GM19463 (cell line): ENCODE results near the gene AAK1.
"Not testable (repeated sequence)": the region's sequence is repeated elsewhere in the genome, so short reads cannot be mapped to it uniquely, and the experiment has no call there.

Source experiments
- ATAC-seq: cut with Tn5 transposase; IDR thresholded peaks from one replicate; pipeline ENCODE4 v1.9.1; 2021; ENCODE audit warnings: mild to moderate bottlenecking, moderate library complexity; ENCODE audit not compliant: unreplicated experiment

The AAK1 gene

DNA sequence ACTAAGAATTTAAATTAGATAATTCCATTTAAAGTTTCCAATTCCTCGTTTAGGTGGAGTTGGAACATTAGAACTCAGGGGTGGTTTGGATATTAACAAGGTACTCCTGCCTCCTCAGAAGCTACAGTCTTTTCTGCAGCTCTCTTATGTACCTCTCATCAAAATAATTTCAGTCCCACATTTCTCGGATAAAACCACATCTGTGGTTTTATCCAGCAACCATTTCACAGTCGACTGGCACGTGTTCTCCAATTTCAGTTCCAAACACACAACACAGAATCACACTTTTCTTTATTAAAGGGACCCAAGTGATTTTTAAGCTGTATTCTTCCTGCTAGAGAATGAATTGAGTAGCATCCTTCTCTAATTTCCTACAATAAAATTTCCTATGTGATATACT is 183.6 kb downstream of the AAK1 start:
- no peak for ATAC-seq

DNA sequence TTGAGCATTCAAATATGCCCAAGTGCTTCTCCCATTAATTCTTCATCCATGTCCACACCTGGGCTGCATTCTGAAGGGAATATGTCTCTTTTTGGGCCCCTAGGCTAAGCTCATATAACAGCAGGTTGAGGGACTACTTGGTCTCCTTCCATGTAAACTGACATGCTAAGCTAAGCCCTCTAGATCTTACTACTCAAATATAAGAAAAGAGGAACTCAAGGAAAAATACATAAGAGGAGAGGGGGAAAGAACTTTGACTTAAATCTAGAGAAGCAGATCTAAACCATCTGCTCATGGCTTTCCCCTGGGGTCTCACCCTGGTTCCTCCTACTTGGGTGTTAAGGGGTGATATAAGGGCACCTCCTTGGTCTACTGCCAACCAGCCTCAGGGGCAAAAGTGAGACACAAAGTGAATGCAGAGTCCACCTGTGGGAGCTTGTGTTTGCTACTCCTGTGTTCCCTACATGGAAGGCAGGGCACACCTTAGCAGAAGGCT is 186.5 kb downstream of the AAK1 start:
- ATAC-seq, result no peak

DNA sequence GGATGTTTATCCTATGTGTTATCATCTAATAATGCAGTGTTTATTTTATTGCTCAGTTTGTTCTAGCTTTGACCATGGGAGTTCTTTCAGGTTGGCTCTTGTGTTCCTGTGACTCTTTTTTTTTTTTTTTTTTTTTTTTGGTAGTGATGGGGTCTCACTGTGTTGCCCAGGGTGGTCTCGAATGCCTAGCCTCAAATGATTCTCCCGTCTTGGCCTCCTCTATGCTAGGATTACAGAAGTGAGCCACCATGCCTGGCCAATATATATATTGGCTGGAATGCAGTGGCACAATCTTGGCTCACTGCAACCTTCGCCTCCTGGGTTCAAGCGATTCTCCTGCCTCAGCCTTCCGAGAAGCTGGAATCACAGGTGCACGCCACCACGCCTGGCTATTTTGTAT is 187.4 kb downstream of the AAK1 start:
- ATAC-seq, result no peak

DNA sequence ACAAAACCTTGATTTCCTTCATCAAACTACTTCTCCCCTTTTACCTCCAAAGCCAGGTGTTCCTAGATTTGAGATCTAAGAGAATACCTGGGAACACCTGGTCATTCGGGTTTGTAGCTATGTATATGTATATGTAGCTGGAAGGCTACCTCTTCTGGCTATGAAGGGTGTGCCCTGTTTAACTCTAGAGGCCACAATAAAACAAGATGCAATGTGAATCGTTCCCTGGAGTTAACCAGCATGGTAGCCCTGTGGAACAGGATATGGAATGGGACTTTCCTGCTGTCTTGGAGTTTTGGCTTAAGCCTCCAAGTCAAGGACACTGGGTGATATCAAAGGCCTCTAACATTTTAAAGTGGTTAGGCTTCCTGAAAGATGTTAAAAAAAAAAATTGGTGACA is 188.6 kb downstream of the AAK1 start:
- ATAC-seq, result no peak

DNA sequence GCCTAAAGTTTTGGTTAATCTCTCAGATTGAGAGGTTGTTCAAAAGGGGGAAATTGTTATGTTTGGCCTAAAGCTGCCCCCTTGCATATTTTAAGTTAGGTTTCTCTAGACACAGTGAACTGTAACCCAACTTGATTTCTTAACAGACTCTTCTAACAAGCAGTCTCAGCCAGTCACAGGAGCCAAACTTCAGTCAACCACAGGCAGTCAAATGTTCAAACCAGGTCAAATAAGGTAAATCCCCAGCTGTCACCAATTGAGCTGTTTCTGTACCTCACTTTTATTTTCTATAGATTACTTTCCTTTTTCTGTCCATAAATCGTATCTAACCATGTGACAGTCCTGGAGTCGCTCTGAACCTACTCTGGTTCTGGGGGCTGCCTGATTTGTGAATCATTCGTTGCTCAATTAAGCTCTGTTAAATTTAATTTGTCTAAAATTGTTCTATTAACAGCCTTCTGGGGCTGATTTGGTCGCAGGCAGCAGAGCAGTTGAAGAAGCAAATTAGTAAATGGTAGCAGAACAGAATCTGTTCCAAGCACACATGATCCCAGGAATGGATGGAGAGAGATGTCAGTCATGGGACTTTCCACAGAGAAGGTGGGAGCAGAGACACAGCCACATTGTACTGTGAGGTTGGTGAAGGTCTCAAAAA is 189.9 kb downstream of the AAK1 start:
- peak; percentile 91 for ATAC-seq

DNA sequence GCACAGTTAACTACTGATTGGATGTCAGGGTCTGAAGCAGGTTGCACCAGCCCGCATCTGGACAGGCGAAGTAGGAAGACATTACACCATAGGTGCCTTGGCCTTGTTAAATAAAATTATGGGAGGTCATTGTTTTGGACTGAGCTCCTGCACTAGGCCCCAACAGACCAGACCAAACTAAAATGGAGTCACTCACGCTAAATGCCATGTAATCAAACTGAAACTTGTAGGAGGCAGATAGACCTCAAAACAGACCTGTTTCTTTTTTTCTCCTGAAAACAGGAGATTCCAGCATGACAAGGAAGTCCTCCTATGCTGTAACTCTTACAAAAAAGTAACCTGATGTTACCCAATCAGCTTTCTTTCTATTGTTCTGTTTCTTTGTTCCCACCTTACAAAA is 190.9 kb downstream of the AAK1 start:
- ATAC-seq, result no peak

DNA sequence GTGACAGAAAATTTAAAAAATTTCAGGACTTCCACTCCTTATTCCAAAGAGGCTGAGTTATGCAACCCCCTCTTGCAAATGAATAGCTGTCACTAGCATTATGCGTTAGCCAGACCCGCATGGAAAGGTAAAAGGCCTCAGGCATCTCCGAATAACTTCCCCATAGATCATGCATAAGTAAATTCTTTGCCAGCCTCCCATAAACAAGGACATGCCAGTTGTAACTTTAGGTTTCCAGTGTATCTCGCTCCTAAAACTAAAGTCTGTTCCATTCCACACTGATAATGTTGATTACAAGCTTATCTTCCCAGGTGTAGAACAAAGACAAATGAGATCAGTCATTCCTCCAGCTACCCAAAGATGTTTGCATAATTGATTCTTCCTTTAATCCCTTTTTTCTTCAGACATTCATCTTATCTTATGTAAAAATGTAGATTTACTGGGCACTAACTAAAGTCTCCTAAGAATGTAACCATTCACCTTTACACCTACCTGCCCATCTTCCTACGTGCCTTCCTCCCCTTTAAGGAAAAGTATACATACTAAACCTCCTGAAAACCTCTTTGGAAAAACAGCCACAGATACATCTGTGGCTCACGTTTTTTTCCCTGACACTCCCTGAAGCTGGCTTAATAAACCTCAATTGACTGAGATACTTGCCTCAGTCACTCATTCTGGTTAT is 192.7 kb downstream of the AAK1 start:
- no peak for ATAC-seq

DNA sequence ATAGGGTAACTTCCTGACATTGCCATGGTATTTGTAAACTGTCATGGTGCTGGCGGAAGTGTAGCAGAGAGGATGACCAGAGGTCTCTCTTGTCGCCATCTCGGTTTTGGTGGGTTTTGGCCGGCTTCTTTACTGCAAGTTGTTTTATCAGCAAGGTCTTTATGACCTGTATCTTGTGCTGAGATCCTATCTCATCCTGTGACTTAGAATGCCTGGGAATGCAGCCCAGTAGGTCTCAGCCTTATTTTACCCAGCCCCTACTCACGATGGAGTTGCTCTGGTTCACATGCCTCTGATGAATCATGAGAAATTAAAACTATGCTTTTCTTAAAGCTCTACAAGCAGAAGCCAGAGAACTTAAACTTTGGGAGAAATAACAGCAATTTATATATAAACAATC is 193.6 kb downstream of the AAK1 start:
- ATAC-seq, result no peak

DNA sequence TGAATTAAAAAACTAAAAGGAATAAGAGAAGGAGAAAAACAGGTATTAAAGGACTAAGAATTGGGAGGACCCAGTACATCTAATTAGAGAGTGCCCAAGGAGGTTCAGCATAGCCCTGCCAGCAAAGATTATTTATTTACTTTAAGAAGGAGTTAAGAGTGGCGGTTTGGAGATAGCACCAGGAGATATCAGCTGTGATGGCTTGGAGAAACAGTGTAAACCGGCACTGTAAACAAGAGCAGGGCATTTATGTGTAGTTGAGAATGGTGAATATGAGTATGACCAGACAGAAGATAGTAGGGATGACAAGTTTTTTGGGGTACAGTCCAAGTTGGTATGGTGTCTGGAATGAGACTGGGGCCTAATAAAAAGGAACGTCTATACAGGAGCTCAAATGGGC is 199.9 kb downstream of the AAK1 start:
- not testable (repeated sequence) for ATAC-seq

DNA sequence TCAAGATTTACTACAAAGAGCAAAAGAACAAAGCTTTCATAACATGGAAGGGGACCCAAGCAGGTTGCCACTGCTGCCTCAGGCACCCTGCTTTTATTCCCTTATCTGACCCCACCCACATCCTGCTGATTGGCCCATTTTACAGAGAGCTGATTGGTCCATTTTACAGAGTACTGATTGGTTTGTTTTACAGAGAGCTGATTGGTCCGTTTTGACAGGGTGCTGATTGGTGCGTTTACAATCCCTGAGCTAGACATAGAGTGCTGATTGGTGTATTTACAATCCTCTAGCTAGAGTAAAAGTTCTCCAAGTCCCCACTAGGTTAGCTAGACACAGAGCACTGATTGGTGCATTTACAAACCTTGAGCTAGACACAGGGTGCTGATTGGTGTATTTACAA is 204.0 kb downstream of the AAK1 start:
- not testable (repeated sequence) for ATAC-seq

DNA sequence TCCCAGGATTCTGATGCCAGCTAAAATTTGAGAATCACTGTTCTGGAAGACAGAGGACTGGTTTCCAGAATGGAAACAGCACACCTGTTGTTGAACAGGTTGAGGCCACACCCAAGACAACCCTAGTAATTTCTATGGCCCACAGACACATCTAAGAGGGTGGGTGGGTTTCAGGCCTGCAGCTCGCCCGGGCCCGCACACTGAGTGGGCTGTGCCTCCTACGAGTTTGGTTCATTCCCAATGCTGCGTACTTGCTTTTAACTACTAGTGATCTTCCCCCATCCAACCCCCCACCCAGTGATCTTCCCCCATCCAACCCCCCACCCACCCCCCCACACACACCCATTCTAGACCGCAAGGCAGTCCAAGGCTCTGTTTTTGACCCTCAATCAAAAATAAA is 205.0 kb downstream of the AAK1 start:
- no peak for ATAC-seq

DNA sequence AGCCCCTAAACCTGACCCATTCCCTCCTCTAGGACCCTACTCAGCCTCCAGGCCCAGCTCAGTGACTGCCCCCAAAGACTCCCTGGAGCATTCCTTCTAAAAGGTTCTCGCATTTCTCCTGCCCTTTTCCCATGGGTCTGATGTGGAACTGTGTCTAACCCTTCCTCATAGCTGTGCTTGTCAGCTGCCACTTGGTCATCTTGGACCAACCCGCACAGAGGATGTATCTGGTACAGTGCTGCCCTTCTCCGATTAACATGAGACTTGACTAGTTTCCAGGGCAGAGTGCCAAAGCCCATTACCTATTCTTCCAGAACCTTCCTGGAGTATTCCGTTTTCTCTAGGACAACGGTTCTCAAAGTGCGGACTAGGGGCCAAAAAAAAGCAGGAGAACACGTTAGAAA is 205.8 kb downstream of the AAK1 start:
- ATAC-seq, result no peak

DNA sequence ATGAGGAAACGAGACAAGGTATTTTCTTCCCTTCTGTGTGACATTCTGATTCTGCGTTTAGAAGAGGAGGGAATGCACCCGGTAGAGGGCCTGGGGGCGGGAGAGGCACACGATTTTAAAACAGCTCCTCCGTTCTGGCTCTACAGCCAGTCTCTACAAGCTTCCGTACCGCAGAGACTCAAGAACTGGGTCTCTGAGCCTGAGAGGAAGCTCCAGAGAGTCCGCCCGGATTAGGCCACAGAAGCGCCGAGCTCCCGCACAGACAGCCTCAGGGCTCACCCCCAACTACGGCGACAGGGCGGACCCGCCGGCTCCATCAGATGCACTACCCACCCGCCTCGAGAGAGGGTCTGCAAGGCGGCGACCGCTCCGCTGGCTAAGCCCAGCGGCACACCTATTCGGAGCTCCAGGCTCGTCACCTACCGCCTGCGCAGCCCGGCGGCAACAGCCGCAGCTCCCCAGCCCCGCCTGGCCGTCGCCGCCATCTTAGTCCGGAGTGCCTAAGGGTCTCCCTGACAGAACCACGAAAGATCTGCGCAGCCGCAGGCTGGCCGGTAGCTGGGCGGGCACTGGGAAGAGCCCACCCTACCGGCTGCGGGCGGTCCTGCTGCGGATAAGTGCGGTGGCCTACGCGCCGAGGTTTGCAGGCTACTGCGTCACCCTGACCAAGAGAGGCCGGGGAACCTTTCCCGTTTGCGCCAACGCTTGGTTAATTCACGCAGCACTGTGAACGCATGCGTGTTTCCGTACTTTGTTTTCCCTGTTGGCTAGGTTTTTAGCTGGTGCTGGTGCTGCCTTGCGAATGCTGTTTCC is 206.4 kb downstream of the AAK1 start, which contains the start of gene NFU1:
Gene NFU1, minus strand, starts transcription at position 498 of the 813 bp plus-strand sequence. Its CDS starts 13 bp downstream, at position 485.
- peak; percentile 96 for ATAC-seq

DNA sequence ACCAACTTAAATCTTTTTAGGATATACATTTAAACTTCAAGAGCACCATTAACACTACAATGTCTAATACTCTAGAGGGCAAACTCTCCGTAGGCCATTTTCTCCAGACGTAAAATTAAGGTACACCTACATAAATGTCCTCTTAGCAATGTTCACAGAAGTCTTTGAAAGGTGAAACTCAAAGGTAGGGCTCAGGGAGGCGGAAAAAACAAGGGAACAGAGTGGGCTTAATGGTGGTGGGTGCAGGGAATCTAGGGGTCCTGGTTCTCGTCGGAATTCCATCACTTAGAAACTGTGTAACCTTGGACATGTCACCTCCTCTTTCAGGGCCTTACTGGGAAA is 207.0 kb downstream of the AAK1 start:
- ATAC-seq, result peak; percentile 0

DNA sequence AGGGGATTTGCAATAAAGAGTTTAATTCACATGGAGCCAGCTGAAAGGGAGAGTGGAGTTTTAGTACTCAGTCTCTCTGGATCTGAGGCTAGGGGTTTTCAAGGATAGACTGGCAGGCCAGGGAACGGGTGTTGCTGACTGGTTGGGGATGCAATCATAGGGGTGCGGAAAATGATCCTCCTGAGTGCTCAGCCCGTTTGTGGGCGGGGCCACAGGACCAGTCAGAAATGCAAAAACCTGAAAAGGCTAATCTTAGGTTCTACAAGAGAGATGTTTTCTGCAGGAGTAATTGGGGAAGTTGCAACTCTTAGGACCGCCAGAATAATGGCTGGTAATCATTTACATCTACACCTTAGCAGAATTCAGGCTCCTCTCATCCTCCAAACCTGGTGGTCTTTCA is 208.8 kb downstream of the AAK1 start:
- no peak for ATAC-seq

DNA sequence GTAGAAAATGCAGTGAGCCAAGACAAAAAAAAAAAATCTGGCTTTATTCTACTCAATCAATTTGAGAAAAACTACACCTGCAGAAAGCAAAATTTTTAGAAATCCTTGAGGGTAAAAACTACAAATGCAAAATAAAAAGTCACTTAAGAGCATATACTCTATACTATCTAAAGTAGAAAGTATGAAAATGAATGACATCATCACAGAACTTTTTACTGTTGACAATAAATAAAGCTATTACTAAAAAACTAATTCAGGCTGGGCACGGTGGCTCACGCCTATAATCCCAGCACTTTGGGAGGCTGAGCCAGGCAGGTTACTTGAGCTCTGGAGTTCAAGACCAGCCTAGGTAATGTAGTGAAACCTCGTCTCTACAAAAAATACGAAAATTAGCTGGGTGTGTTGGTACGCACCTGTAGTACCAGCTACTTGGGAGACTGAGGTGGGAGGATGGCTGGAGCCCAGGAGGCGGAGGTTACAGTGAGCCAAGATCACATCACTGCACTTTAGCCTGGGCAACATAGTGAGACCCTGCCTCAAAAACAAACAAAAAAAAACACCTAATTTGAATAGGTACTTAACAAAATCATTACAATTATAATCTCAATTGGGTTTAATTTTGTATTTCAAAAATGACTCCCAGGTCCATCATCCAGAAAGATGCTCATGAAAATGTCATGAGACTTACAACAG is 213.9 kb downstream of the AAK1 start:
- no peak for ATAC-seq

DNA sequence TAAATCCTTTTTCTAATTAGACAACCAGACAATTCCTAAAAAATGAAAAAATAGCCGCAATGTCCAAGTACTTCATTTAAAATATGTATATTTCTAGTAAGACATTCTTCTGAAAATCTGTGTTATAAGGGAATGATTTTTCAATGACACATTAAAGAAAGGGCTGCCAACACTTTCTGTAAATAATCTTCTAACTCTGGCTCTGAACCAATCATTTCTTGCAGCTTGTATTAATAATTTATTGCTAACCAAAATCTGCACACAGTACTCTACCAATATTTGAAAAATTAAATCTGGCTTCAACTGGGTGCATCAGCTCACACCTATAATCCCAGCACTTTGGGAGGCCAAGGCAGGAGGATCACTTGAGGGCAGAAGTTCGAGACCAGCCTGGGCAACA is 214.6 kb downstream of the AAK1 start:
- ATAC-seq, result no peak

DNA sequence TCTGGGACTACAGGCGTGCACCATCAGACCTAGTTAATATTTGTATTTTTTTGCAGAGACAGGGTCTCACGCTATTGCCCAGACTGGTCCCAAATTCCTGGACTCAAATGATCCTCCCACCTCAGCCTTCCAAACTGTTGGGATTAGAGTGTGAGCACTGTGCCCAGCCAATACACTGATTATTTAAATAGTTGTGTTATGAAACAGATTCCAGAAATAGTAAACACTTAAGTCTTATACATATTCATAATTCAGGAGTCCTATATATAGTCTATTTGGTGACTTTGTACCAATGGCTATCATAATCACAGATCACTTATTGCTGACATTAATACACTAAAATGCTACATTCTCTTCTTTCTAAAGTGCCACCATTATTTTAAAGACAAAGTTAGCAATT is 219.1 kb downstream of the AAK1 start:
- ATAC-seq, result no peak

DNA sequence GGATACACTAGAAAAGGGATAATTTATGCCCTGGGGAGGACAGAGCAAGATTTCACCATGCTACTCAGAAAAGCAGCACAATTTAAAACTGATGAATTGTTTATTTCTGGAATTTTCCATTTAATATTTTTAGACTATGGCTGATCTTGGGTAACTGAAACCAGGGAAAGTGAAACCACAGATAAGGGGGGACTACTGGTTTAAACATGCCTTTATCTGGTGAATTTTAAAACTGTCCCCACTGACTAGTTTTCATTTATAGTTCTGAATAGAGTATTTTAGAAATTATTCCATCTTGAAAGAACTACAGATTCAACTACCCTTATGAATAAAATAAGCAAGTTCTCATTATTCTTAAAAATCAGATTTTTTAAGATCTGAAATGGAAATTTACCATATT is 221.3 kb downstream of the AAK1 start:
- ATAC-seq, result no peak

DNA sequence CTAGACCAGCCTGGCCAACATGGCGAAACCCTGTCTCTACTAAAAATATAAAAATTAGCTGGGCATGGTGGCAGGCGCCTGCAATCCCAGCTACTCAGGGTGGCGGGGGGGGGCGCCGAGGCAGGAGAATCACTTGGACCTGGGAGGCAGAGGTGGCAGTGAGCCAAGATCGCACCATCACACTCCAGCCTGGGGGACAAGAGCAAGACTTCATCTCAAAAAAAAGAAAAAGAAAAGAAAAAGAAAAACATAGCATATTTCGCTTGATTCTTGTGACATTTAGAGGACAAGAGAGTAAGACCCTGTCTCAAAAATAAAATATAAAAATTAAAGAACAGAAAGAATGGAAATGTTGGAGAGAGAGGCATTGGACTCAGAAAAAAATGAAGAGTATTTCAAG is 224.4 kb downstream of the AAK1 start:
- ATAC-seq, result not testable (repeated sequence)

DNA sequence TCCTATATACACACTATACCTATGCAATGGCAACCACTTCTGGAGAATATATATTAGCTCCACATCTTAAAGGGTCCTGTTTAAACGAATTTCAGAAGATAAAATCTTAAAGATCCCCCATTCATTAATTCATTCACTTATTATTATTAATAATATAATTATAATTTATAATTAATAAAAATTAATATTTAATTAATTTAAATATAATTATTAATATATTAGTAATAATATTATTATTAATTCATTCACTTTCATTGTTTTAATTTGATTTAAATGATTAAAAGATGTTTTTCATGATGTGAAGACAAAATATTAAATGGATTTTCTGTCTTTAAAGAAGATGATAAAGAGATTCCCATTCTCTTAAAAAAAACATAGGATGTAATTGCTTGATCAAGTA is 227.4 kb downstream of the AAK1 start:
- ATAC-seq, result no peak
